KG1 (cell line): Measurements from ENCODE around the gene KLC1.

Experiments used
- DNase-seq: peaks from one replicate; lab custom pipeline; 2025; lab: John Stamatoyannopoulos, UW

The KLC1 gene

GRCh38 chr14:103749860-103750259 is 120.8 kb downstream of the KLC1 start:
- no peak for DNase-seq
